ENCODE data around the gene KNDC1. TPM values are rescaled to one million over a fixed set of nuclear protein-coding genes. Genes with fewer than 3 reads are reported as not detected.

The KNDC1 gene
- polyA plus RNA-seq, 1 donor (not counting 4 experiments of a cell fraction or from before 2014, with no cell fraction given): 0.20 TPM

DNA sequence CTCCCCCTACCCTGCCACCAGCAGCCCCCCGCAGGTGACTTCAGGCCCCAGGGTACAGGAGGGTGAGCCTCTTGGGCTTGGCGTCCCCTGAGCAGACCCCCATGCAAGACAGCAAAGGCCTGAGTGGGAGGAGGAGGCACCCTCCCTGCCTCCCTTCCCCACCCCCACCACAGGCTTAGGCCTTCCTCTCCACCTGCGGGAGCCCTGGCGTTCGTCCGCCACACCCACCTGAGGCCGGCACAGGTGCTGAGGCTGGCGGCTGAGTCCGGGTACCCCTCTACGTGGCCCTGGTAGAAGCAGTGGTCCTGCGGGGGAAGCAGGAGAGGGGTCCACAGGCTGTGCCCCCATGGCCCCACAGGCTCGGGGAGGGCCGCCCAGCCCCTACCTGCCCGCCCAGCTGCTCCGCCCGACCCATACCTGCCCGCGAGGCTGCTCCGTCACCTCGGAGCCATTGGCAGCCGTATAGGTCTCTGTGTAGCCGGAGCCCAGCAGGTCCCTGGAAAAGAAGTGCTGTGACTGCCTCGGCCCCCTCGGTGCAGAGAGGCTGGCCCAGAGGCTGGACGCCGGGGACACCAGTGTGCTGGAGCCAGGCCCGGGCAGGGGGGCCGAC is 113.6 kb downstream of the KNDC1 start:
- no peak overlapping the region for H2AFZ ChIP-seq (ENCODE audit: control insufficient read depth, low read length)
- TF ChIP-seq, protein P1, sequence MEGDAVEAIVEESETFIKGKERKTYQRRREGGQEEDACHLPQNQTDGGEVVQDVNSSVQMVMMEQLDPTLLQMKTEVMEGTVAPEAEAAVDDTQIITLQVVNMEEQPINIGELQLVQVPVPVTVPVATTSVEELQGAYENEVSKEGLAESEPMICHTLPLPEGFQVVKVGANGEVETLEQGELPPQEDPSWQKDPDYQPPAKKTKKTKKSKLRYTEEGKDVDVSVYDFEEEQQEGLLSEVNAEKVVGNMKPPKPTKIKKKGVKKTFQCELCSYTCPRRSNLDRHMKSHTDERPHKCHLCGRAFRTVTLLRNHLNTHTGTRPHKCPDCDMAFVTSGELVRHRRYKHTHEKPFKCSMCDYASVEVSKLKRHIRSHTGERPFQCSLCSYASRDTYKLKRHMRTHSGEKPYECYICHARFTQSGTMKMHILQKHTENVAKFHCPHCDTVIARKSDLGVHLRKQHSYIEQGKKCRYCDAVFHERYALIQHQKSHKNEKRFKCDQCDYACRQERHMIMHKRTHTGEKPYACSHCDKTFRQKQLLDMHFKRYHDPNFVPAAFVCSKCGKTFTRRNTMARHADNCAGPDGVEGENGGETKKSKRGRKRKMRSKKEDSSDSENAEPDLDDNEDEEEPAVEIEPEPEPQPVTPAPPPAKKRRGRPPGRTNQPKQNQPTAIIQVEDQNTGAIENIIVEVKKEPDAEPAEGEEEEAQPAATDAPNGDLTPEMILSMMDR (optimal IDR thresholded peaks at IDR 0.05 in 1 of 3, IDR thresholded peaks at IDR 0.05 in 1 of 3, conservative IDR thresholded peaks at IDR 0.05 in 1 of 3; ENCODE audit: extremely low read depth in 1 of 3, insufficient read depth in 2 of 3, low read length in 3 of 3): no peak
- TF ChIP-seq EZH2 (IDR thresholded peaks at IDR 0.05; ENCODE audit: low read length): no peak
- FAIRE-seq: no peak
- no peaks in the 10 kb centered on the region for H3K9me3 ChIP-seq (ENCODE audit: control insufficient read depth, low read depth, low read length)
- H3K9ac ChIP-seq (ENCODE audit: control insufficient read depth, extremely low read depth, insufficient read depth, low read length): peak overlapping the region; percentile 73
- H3K27me3 ChIP-seq (ENCODE audit: control insufficient read depth, extremely low read depth, insufficient read depth, low read length): no peaks in the 10 kb centered on the region
- H3K27ac ChIP-seq (ENCODE audit: control insufficient read depth, insufficient read depth, low read length): no peak overlapping the region
- dilution Hi-C loops (cut with MboI; ENCODE audit: extremely low pct_ligation_motif_present, low sequenced_read_pairs): no loop called here
- peaks cover 24 to 27% of the 10 kb centered on the region in 2 experiments for H3K36me3 ChIP-seq (ENCODE audit: control insufficient read depth in 2 of 2, extremely low read depth in 1 of 2, insufficient read depth in 2 of 2, low read length in 2 of 2)
- DNase-seq (ENCODE audit: low read depth, low spot score): no peak
- H3K4me2 ChIP-seq (ENCODE audit: control insufficient read depth, extremely low read depth, insufficient read depth, low read depth, low read length): peak overlapping the region; percentile 67
- H3K9me1 ChIP-seq (ENCODE audit: control insufficient read depth, extremely low read depth, insufficient read depth, low read length): no peaks in the 10 kb centered on the region
- H4K20me1 ChIP-seq (ENCODE audit: control insufficient read depth, extremely low read depth, insufficient read depth, low read length): peaks cover 6% of the 10 kb centered on the region
- H3K4me1 ChIP-seq (ENCODE audit: control insufficient read depth, extremely low read depth, insufficient read depth, low read length): peaks cover 30% of the 10 kb centered on the region
- peaks cover 62% of the 10 kb centered on the region for H3K79me2 ChIP-seq (ENCODE audit: control insufficient read depth, insufficient read depth, low read length)
- peak overlapping the region; percentile 37 to 57 (median 57) for H3K4me3 ChIP-seq (ENCODE audit: control insufficient read depth in 2 of 3, extremely low read depth in 1 of 3, insufficient read depth in 2 of 3, low read depth in 1 of 3, low read length in 3 of 3)

DNA sequence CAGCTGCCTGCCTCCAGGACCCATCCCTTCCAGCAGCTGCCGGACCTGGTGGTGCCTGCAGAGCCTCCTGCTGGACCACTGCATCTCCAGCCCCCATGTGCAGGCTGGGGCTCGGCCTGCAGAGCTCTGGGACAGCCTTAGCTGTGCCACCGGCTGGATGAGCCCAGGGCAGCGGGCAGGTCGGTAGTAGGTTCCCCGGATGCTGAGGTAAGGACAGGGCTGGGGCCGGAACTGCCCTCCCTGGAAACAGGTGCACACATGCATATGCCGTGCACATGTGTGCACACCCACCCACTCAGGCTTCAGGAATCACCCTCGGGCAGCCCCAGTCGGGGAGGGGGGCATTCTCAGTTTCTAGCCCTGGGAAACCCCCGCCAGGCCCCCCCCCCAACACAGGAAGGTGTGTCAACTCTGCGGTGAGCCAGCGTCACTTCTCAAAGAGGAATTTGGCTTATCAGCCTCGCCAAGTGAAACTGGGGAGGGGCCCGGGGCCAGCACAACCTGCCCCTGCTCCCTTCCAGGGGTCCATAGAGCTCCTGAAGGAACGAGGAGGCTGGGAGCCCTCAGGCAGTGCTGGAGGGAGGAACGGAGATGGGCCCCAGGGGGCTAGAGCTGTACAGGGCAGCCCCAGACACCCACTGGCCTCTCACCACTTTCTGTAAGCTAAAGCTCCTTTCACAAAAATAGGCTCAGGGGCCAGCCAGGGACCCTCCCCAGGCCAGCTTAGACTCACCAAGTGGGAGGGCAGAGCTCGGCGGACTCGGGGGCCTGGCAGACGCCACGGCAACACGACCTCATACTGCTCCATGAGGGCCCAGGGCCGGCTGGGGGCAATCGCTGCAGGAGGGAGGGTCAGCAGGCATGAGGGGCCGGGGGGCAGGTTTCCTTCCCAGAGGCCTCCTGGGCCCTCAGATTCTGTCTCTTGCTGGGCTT is 115.0 kb downstream of the KNDC1 start:
- no peaks in the 10 kb centered on the region for H3K9me1 ChIP-seq (ENCODE audit: control insufficient read depth, extremely low read depth, insufficient read depth, low read length)
- peaks cover 3% of the 10 kb centered on the region for H4K20me1 ChIP-seq (ENCODE audit: control insufficient read depth, extremely low read depth, insufficient read depth, low read length)
- TF ChIP-seq EZH2 (IDR thresholded peaks at IDR 0.05; ENCODE audit: low read length): no peak
- TF ChIP-seq, protein P1 (optimal IDR thresholded peaks at IDR 0.05 in 1 of 3, IDR thresholded peaks at IDR 0.05 in 1 of 3, conservative IDR thresholded peaks at IDR 0.05 in 1 of 3; ENCODE audit: extremely low read depth in 1 of 3, insufficient read depth in 2 of 3, low read length in 3 of 3): no peak
- H2AFZ ChIP-seq (ENCODE audit: control insufficient read depth, low read length): no peak overlapping the region
- dilution Hi-C loops (cut with MboI; ENCODE audit: extremely low pct_ligation_motif_present, low sequenced_read_pairs): no loop called here
- H3K27ac ChIP-seq (ENCODE audit: control insufficient read depth, insufficient read depth, low read length): peak overlapping the region; percentile 98
- peaks cover 39% of the 10 kb centered on the region for H3K4me1 ChIP-seq (ENCODE audit: control insufficient read depth, extremely low read depth, insufficient read depth, low read length)
- H3K4me3 ChIP-seq (ENCODE audit: control insufficient read depth in 2 of 3, extremely low read depth in 1 of 3, insufficient read depth in 2 of 3, low read depth in 1 of 3, low read length in 3 of 3): peak overlapping the region; percentile 61 to 96 (median 86)
- DNase-seq (ENCODE audit: low read depth, low spot score) (peak; percentile 88), FAIRE-seq (peak; percentile 87)
- H3K9ac ChIP-seq (ENCODE audit: control insufficient read depth, extremely low read depth, insufficient read depth, low read length): peak overlapping the region; percentile 99
- H3K27me3 ChIP-seq (ENCODE audit: control insufficient read depth, extremely low read depth, insufficient read depth, low read length): no peaks in the 10 kb centered on the region
- peaks cover 18 to 29% of the 10 kb centered on the region in 2 experiments for H3K36me3 ChIP-seq (ENCODE audit: control insufficient read depth in 2 of 2, extremely low read depth in 1 of 2, insufficient read depth in 2 of 2, low read length in 2 of 2)
- no peaks in the 10 kb centered on the region for H3K9me3 ChIP-seq (ENCODE audit: control insufficient read depth, low read depth, low read length)
- peaks cover 56% of the 10 kb centered on the region for H3K79me2 ChIP-seq (ENCODE audit: control insufficient read depth, insufficient read depth, low read length)
- peak overlapping the region; percentile 73 for H3K4me2 ChIP-seq (ENCODE audit: control insufficient read depth, extremely low read depth, insufficient read depth, low read depth, low read length)
